Cardiac muscle cell (in vitro differentiated cells and primary cell): ENCODE results near the gene CDH3. TPM values are rescaled to one million over a fixed set of nuclear protein-coding genes. Genes with fewer than 3 reads are reported as not detected.

Experiments
- DNase-seq, 2 donors: peaks; one replicate each; pipeline versions ENCODE4 v3.0.0 to v3.0.0-alpha.2; 2010 to 2017; ENCODE audit warnings: low read depth in 1 of 2, low spot score in 1 of 2
- H3K27ac ChIP-seq: fragments of 200-600 bp; sonication (generic); 2 replicates; pipeline ENCODE4 v1.5.1; 2016
- H3K27me3 ChIP-seq: fragments of 200-600 bp; sonication (generic); 2 replicates; pipeline ENCODE4 v1.6.0; 2016; ENCODE audit warnings: control low read depth
- H3K36me3 ChIP-seq: fragments of 200-600 bp; sonication (generic); 2 replicates; pipeline ENCODE4 v1.5.1; 2016; ENCODE audit warnings: control low read depth
- H3K4me1 ChIP-seq: fragments of 200-600 bp; sonication (generic); 2 replicates; pipeline ENCODE4 v1.8.1; 2017; ENCODE audit warnings: low read depth, mild to moderate bottlenecking, mixed run types
- H3K4me3 ChIP-seq: fragments of 200-600 bp; sonication (generic); 2 replicates; pipeline ENCODE4 v1.5.1; 2016; ENCODE audit warnings: mild to moderate bottlenecking
- H3K9me3 ChIP-seq: fragments of 200-600 bp; sonication (generic); 2 replicates; pipeline ENCODE4 v1.5.1; 2017; ENCODE audit warnings: low read depth, mild to moderate bottlenecking, control low read depth
- CTCF ChIP-seq: IDR thresholded peaks from 2 replicates; pipeline ENCODE4 v1.5.1; 2012; ENCODE audit warnings: low read depth, mild to moderate bottlenecking, low read length
- polyA plus RNA-seq: library from polyadenylated mRNA; unstranded; fragments of >200 nt; fragmentation: Nextera tagmentation; extraction: Ambion mirVana; gene quantifications from 2 replicates; pipeline ENCODE4 v1.2.1, GENCODE V29; 2016
- total RNA-seq: library from RNA; depleted of rRNA; stranded (reverse); fragments of >200 nt; gene quantifications from 2 replicates; pipeline ENCODE4 v1.2.3, GENCODE V29; 2016

CDH3 gene
- total and polyA plus RNA-seq, 2 experiments from 2014 or later: 115 to 342 TPM

DNA sequence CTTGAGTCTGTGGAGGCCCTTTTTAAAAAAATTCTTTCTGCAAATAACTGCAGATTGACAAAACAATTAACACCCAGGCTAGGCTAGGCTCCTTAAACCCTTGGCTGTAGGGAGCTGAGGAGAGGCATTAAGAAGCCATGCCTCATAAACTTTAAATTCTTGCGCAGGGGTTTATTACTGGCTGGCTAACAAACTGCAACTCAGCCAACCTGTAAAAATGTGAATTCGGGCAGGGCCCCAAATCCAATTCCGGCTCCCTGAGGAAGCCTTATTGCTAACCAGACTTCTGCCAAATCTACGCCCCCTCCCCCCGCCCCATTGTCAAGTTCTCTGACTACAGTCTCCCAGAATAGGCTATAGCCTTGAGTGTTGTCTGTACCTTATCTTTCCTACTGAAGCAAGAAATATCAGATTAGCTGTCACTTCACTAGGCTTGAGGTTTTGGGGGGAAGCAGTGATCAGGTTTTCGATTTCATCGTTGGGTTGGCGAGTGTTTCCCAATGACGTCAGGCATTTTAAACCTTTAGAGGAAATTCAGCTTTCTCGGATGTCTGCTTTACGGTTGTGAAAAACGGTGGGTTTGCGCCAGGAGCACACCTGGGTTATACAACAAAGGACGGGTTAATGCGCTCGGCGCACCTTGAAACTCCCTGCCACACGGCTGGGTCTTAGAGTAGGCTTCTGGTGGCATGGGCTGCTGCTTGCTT lies 2.0 kb downstream of the CDH3 start:
- Histone ChIP-seq H3K9me3 (no peaks in the 10 kb centered on the region), H3K4me1 (peaks cover 49% of the 10 kb centered on the region), H3K4me3 (peak overlapping the region; percentile 91), H3K27me3 (no peaks in the 10 kb centered on the region), H3K27ac (peak overlapping the region; percentile 95), H3K36me3 (no peaks in the 10 kb centered on the region)
- DNase-seq: no peak
- no peak for TF ChIP-seq CTCF

DNA sequence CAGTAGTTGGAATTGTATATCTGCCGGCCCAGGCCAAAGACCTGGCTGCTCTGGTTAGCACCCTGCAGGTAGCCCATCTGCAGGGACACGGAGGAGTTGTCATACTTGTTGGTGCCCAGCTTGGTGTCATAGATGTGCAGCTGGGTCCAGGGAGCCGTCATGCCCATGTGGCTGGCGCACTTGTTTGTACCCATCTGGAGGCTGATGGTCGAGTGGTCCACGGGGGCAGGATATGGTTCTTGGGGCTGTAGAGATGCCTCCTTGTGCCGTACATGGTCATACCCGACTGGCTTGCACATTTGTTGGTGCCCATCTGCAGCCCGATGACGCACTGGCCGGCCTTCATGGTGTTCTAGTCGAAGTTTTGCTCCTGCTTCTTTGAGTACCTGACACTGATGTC lies 6.0 kb downstream of the CDH3 start:
- Histone ChIP-seq H3K27me3 (no peaks in the 10 kb centered on the region), H3K9me3 (no peaks in the 10 kb centered on the region), H3K27ac (peak overlapping the region; percentile 79), H3K4me1 (peaks cover 59% of the 10 kb centered on the region), H3K36me3 (no peaks in the 10 kb centered on the region), H3K4me3 (no peak overlapping the region)
- no peak for DNase-seq
- TF ChIP-seq CTCF: no peak

- no peak for DNase-seq
- no peak for TF ChIP-seq CTCF
- H3K27ac ChIP-seq: peak overlapping the region; percentile 79
- H3K27me3 ChIP-seq: no peaks in the 10 kb centered on the region
- no peaks in the 10 kb centered on the region for H3K36me3 ChIP-seq
- no peaks in the 10 kb centered on the region for H3K9me3 ChIP-seq
- peaks cover 58% of the 10 kb centered on the region for H3K4me1 ChIP-seq
- H3K4me3 ChIP-seq: no peak overlapping the region
These were observed 7.5 kb downstream of the CDH3 start for GRCh38 chr16:68652659-68653058.

DNA sequence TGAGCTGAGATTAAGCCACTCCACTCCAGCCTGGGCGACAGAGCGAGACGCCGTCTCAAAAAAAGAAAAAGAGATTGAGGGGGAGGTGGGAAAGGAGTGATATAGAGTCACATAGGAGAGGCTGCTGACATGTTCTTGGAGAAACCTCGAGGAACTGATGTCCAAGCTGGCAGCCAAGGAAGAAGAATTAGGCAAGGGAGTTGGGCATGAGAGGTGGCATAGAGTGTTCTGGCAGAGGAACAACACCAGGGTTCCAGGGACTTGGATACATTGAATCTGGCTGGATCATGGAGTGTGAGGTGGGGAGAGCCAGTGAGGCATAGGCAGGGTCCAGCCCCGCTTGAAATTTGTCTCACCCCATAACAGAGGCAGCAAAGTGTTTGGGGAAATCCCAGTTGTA lies 10.7 kb downstream of the CDH3 start:
- Histone ChIP-seq H3K27ac (peak overlapping the region; percentile 94), H3K4me1 (peaks cover 63% of the 10 kb centered on the region), H3K9me3 (no peaks in the 10 kb centered on the region), H3K27me3 (no peaks in the 10 kb centered on the region), H3K4me3 (no peak overlapping the region), H3K36me3 (no peaks in the 10 kb centered on the region)
- no peak for DNase-seq
- no peak for TF ChIP-seq CTCF

GRCh38 chr16:68656751-68657150 lies 11.6 kb downstream of the CDH3 start:
- TF ChIP-seq CTCF: no peak
- DNase-seq: peak in 1 of 2 donors; percentile 92
- Histone ChIP-seq H3K36me3 (no peaks in the 10 kb centered on the region), H3K27ac (peak overlapping the region; percentile 94), H3K27me3 (no peaks in the 10 kb centered on the region), H3K4me3 (no peak overlapping the region), H3K4me1 (peaks cover 54% of the 10 kb centered on the region), H3K9me3 (no peaks in the 10 kb centered on the region)
